T-helper 17 cell (primary cell): ENCODE data around the gene TSPO. TPM values are rescaled to one million over a fixed set of nuclear protein-coding genes. Genes with fewer than 3 reads are reported as not detected.
A peak's percentile ranks its signal among the peaks of the same experiment; 100 is the strongest.

Source experiments
- ATAC-seq: fragments of 150-1000 bp; cut with Tn5 transposase; 2 replicates; pipeline ENCODE4 v1.10.0; 2021; ENCODE audit warnings: mild to moderate bottlenecking, moderate library complexity
- DNase-seq, 3 donors: peaks; one replicate each; pipeline versions ENCODE4 v3.0.0 to v3.0.0-alpha.2; 2020 to 2021
- H3K9me3 ChIP-seq: one replicate; pipeline ENCODE4 v1.7.0; 2013; ENCODE audit warnings: low read length, mild to moderate bottlenecking; ENCODE audit not compliant: control insufficient read depth, poor library complexity, severe bottlenecking
- H3K27ac Mint-ChIP-seq: one replicate; pipeline ENCODE4 v1.8.0; 2022; ENCODE audit warnings: mild to moderate bottlenecking, moderate library complexity, mixed read lengths
- H3K27me3 Mint-ChIP-seq: one replicate; pipeline ENCODE4 v1.8.0; 2022; ENCODE audit warnings: mixed read lengths
- H3K36me3 Mint-ChIP-seq: one replicate; pipeline ENCODE4 v1.8.0; 2022; ENCODE audit warnings: low read depth, mixed read lengths
- H3K4me1 Mint-ChIP-seq: one replicate; pipeline ENCODE4 v1.8.0; 2022; ENCODE audit warnings: mild to moderate bottlenecking, mixed read lengths
- H3K4me3 Mint-ChIP-seq: one replicate; pipeline ENCODE4 v1.8.0; 2022; ENCODE audit warnings: mild to moderate bottlenecking, moderate library complexity, mixed read lengths
- total RNA-seq, 4 donors: library from RNA in 2 of 4; stranded (reverse) in 2 of 4; gene quantifications; one replicate each; pipeline ENCODE4 v1.2.3 and lab custom pipeline; 2022 to 2026

Gene TSPO
- total RNA-seq, 2 donors from 2014 or later, result 74.1 to 89.1 TPM

DNA sequence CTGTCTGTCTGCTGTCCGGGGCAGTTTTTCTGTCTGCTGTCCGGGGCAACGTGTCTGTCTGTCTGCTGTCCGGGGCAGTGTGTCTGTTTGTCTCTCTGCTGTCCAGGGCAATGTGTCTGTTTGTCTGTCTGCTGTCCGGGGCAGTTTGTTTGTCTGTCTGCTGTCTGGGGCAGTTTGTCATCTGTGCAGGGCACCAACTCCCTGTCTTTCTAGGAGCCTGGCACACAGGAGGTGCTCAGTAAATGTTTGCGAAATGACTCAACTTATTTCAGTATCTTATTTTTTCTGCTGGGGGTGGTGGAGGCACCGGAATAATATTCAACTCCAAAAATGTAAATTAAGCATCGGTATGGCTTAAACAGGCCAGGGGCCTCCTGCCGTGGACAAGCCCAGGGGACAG lies 47.6 kb downstream of the TSPO start:
- H3K9me3 ChIP-seq, result no peaks in the 10 kb centered on the region
- Mint-ChIP-seq H3K27ac (no peak overlapping the region), H3K4me3 (no peak overlapping the region), H3K27me3 (peaks cover 7% of the 10 kb centered on the region), H3K36me3 (no peaks in the 10 kb centered on the region), H3K4me1 (no peaks in the 10 kb centered on the region)
- ATAC-seq, result no peak
- DNase-seq, result no peak

DNA sequence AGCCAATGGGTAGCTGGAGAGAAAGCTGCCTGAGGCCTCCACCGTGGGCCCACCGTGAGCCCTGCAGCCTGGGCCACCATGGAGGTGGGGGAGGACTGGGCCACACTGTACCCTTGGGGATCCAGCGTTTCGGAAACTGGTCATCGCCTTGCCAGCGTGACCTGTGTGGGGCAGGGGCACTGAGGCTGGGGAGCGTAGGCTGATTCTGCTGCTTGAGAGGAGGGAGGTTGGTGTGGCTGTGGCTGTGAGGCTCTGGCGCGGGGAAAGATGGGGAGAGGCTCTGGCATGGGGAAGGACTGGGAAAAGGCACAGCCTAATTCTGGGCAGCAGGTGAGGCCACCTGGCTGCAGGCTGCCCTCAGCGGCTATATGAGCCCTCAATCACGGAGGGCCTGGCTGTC lies 48.2 kb downstream of the TSPO start:
- ATAC-seq (no peak), DNase-seq (no peak)
- H3K27ac Mint-ChIP-seq, result no peak overlapping the region
- no peak overlapping the region for H3K4me3 Mint-ChIP-seq
- H3K4me1 Mint-ChIP-seq, result no peaks in the 10 kb centered on the region
- H3K27me3 Mint-ChIP-seq, result peaks cover 7% of the 10 kb centered on the region
- H3K9me3 ChIP-seq, result no peaks in the 10 kb centered on the region
- H3K36me3 Mint-ChIP-seq, result no peaks in the 10 kb centered on the region

DNA sequence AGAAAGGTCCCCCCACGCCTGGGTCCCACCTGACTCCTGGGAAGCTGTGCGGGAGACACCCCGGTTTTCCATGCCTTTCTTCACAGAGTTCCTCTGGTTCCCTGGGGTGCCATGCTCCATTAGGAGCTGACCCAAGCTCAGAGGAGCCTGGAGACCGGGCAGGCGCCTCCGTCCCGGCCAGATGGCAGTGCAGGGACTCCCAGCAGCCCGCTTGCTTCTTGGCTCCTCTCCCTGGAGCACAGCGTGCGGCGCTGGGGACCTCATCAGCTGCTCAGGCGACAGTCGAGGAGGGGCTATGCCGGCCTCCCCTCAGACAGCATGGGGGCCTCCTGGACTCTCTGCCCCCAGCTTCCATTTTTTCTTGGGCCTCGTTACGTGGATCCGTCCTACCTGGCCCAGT lies 48.7 kb downstream of the TSPO start:
- no peak overlapping the region for H3K4me3 Mint-ChIP-seq
- ATAC-seq (no peak), DNase-seq (no peak)
- H3K36me3 Mint-ChIP-seq, result no peaks in the 10 kb centered on the region
- H3K4me1 Mint-ChIP-seq, result no peaks in the 10 kb centered on the region
- peaks cover 7% of the 10 kb centered on the region for H3K27me3 Mint-ChIP-seq
- no peak overlapping the region for H3K27ac Mint-ChIP-seq
- no peaks in the 10 kb centered on the region for H3K9me3 ChIP-seq

DNA sequence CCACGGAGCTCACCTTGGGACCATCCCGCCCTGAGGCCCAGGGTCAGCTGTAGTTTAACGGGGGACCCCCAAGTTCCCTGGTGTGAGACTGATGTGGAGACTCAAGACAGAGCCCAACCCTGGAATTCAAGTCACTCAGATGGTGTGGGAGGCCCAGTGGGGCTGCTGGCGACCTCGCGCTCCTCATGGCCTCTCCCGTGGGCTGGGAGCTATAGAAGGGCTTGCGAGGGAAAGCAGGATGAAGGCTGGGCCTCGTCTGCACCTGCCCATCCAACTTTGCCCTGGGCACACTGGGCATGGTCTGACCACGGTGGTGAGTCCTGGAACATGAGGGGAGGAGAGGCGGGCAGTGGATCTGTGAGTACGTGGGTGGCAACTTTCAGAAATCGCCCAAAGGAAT lies 49.2 kb downstream of the TSPO start:
- Mint-ChIP-seq H3K27me3 (peaks cover 7% of the 10 kb centered on the region), H3K4me3 (no peak overlapping the region), H3K4me1 (no peaks in the 10 kb centered on the region), H3K27ac (no peak overlapping the region), H3K36me3 (no peaks in the 10 kb centered on the region)
- no peaks in the 10 kb centered on the region for H3K9me3 ChIP-seq
- DNase-seq, result no peak
- no peak for ATAC-seq

DNA sequence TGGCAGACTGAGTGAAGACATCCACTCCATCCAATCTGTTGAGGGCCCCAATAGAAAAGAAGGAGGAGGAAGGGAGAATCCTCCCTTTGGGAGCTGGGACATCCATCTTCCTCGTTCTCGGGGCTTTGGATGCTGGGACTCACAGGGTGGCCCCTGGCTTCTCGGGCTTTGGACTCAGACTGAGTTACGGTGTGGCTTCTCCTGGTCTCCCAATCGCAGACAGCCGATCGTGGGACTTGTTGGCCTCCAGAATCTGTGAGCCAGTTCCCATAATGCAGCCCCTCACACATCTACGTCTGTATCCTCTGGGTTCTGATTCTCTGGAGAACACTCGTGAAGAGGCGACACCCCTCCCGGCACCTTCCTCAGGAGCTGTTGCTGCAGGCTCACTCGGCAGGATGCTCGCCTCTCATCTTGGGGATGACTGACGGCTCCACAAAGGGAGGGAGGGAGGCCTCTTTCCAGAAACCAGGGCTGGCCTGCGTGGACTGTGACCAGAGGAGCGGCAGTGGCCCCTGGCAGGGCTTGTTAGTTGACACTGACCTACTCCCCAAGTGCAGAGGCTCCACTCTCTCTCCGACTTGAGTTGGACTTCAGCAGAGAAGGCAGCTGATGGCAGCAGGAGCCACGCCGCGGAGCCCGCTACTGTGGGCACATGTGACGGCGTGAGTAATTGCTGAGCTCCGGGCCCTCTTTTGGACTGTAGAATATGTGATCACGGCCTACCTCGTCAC lies 50.3 kb downstream of the TSPO start:
- no peaks in the 10 kb centered on the region for H3K36me3 Mint-ChIP-seq
- H3K9me3 ChIP-seq, result no peaks in the 10 kb centered on the region
- H3K27me3 Mint-ChIP-seq, result peaks cover 7% of the 10 kb centered on the region
- DNase-seq, result no peak
- peaks cover 6% of the 10 kb centered on the region for H3K4me1 Mint-ChIP-seq
- no peak overlapping the region for H3K27ac Mint-ChIP-seq
- no peak for ATAC-seq
- no peak overlapping the region for H3K4me3 Mint-ChIP-seq

DNA sequence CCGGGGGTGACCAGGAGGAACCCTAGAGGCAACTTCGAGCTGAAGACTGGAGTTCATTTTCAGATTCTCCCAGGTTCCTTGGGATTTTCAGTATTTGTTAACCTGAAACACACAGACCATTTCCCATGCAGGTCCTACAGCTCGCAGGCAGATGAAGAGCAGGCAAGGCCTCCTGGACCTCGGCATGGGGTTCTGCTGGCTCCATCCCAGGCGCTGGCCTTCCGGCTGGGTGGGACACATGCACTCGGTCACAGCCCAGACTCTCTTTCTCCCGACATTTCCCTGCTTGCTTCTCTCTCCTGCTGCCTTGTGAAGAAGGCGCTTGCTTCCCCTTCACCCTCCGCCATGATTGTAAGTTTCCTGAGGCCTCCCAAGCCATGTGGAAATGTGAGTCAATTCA lies 51.0 kb downstream of the TSPO start:
- ATAC-seq (no peak), DNase-seq (no peak)
- Mint-ChIP-seq H3K27me3 (peaks cover 7% of the 10 kb centered on the region), H3K27ac (no peak overlapping the region), H3K4me3 (no peak overlapping the region), H3K36me3 (no peaks in the 10 kb centered on the region), H3K4me1 (peaks cover 6% of the 10 kb centered on the region)
- H3K9me3 ChIP-seq, result no peaks in the 10 kb centered on the region

DNA sequence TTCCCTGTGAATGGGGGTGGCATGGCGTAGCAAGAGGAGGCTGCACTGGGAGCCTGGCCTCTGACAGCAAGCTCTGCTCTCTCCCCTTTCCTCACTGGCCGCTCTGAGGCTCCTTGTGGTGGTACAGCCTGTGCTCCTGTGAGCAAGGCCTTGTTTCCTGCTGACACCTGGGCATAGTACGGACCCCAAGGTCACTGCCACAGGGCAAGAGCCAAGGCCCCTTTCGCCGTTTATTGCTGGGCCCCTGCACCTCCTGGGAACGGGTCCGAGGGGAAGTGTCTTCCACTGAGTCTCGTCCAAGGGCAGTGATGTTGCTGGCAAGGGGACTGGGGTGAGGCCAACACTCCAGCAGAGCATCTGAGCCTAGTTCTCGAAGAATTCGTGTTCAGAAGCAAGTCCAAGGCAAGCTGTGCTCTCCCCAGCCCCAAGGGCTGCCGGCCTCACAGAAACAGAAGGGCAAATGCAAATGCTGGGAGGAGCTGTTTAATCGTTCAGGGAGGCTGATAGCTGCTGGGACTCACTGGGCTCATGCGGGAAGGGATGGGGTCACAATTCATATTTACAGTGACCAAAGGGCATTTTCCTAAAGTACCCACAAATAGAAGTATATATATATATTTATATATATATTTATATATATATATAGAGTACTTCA lies 51.5 kb downstream of the TSPO start:
- Mint-ChIP-seq H3K4me1 (peaks cover 6% of the 10 kb centered on the region), H3K4me3 (no peak overlapping the region), H3K27me3 (peaks cover 5% of the 10 kb centered on the region), H3K36me3 (no peaks in the 10 kb centered on the region), H3K27ac (no peak overlapping the region)
- ATAC-seq, result no peak
- no peaks in the 10 kb centered on the region for H3K9me3 ChIP-seq
- no peak for DNase-seq

DNA sequence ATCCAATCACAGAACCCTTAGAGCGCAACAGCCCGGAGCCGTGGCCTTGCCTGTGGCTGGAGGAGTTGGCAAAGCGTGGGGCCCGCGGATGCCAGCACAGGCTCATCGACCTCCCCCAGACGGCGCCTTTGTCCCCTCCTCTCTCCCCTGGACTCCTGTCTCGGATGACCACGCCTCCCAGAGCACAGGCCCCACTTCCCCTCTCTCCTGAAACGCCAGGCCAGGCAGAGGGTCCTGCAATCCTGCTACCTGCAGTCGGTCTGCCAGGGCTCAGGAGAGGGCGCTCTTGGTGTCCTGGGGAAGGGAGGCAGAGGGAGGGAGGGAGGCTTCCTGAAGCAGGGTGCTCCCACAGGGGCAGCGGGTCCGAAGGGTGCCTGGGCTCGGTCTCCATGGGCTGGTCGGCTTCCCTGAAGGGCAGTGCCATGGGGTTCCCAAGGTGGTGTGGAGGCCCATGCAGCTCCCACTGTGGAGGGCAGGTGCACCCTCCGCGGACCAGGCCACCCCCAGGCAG lies 52.2 kb downstream of the TSPO start:
- H3K4me3 Mint-ChIP-seq, result no peak overlapping the region
- ATAC-seq, result no peak
- no peaks in the 10 kb centered on the region for H3K36me3 Mint-ChIP-seq
- H3K9me3 ChIP-seq, result no peaks in the 10 kb centered on the region
- H3K27me3 Mint-ChIP-seq, result no peaks in the 10 kb centered on the region
- no peak overlapping the region for H3K27ac Mint-ChIP-seq
- DNase-seq, result no peak
- peaks cover 10% of the 10 kb centered on the region for H3K4me1 Mint-ChIP-seq

DNA sequence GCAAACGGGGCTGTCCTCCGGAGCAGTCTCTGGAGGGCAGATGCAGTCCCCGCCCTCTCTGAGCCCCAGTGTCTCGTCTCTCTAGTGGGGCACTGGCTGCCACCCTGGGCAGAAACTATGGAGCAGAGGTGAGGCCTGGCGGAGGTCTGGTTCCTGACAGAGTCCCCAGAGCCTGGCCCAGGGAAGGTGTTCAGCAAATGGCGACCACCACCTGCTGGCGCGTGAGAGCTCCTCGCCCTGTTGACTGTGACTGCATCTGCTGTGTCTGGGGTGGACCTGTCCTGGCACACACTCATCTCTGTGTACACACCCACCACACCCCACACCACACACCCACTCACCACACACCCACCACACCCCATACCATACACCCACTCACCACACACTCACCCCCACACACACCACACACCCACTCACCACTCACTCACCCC lies 53.9 kb downstream of the TSPO start:
- DNase-seq (no peak), ATAC-seq (peak; percentile 14)
- Mint-ChIP-seq H3K36me3 (no peaks in the 10 kb centered on the region), H3K4me3 (no peak overlapping the region), H3K4me1 (peaks cover 10% of the 10 kb centered on the region), H3K27me3 (no peaks in the 10 kb centered on the region), H3K27ac (no peak overlapping the region)
- no peaks in the 10 kb centered on the region for H3K9me3 ChIP-seq

DNA sequence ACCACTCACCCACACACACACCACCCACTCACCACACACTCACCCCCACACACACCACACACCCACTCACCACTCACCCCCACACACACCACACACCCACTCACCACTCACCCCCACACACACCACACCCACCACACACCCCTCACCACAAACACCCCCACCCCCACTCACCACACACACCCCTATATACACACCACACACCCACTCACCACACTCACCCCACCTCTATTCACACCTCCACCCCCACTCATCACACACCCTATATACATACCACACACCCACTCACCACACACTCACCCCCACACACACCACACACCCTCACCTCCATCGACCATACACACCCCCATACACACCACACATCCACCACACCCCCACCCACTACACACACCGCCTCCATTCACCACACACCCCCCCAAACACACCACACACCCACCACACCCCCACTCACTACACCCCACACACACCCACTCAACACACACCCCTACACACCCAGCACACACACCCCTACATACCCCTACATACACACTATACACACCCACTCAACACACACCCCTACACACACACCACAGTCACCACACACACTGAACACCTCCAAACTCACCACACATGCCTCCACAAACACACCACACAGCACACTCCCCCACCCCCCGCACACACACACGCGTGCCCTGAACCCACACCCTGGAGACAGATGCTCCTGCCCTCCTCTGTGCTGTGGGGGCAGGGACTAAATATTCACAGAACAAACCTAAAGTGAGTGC lies 54.6 kb downstream of the TSPO start:
- peak overlapping the region; percentile 37 for H3K27ac Mint-ChIP-seq
- ATAC-seq (peak; percentile 56), DNase-seq (no peak)
- no peaks in the 10 kb centered on the region for H3K36me3 Mint-ChIP-seq
- no peak overlapping the region for H3K4me3 Mint-ChIP-seq
- H3K9me3 ChIP-seq, result no peaks in the 10 kb centered on the region
- H3K4me1 Mint-ChIP-seq, result peaks cover 10% of the 10 kb centered on the region
- no peaks in the 10 kb centered on the region for H3K27me3 Mint-ChIP-seq

DNA sequence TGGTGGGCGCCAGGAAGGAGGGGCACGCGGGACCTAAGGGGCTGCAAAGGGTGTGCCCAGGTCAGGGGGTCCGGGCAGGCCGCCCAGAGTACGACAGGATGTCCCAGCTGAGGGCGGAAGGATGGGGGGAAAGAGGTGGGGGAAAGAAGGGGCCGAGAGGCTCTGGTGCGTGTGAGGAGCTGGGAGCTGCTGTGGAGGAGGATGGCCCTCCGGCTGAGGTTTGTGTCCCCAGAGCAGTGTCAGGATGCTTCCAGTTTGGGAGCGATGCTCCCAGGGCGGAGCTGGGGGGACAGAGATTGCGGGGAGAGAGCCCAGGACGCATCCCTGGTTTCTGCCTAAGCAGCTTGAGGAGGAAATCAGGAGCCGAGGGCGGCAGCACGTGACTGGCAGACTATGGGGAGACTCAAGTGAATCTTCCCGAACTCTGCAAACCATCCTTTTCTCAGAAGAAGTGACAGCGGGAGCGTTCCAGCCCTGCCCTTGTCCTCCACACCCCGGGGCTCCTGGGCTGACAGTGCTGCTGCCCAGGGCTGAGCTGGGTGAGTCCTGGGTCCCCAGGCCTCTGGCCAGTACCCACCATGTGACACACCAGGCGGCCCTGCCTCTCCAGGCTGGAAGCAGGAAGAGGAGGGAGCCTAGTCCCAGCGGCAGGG lies 55.3 kb downstream of the TSPO start:
- DNase-seq, result no peak
- no peak for ATAC-seq
- Mint-ChIP-seq H3K36me3 (no peaks in the 10 kb centered on the region), H3K27ac (peak overlapping the region; percentile 37), H3K27me3 (no peaks in the 10 kb centered on the region), H3K4me3 (no peak overlapping the region), H3K4me1 (peaks cover 10% of the 10 kb centered on the region)
- no peaks in the 10 kb centered on the region for H3K9me3 ChIP-seq

DNA sequence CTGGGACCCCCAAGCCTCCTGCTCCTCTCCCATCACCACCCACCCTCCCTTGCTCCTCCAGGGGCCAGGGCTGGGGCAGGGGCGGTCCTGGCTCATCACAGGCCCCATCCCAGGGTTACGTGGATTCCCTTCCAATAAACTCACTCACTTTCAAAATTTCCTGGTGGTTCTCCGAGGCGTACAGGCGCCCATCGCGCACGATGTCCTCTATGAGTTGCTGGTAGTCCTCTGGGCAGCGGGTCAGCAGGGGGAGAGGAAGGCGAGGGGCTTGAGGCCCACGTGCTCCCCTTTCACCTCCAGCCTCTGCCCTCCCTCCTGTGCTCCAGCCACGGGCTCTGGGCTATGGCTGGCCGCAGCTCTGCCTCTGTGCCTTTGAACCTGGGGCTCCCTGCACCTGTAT lies 56.0 kb downstream of the TSPO start:
- peaks cover 10% of the 10 kb centered on the region for H3K4me1 Mint-ChIP-seq
- no peaks in the 10 kb centered on the region for H3K36me3 Mint-ChIP-seq
- no peak for DNase-seq
- H3K27ac Mint-ChIP-seq, result peak overlapping the region; percentile 24
- peak overlapping the region; percentile 31 for H3K4me3 Mint-ChIP-seq
- ATAC-seq, result no peak
- no peaks in the 10 kb centered on the region for H3K27me3 Mint-ChIP-seq
- H3K9me3 ChIP-seq, result no peaks in the 10 kb centered on the region
